T-helper 2 cell (primary cell): Measurements from ENCODE around the gene MYL7.
"Not testable (repeated sequence)": the region's sequence is repeated elsewhere in the genome, so short reads cannot be mapped to it uniquely, and the experiment has no call there.

Experiments
- DNase-seq, 5 experiments: peaks; one replicate each; pipeline versions ENCODE4 v3.0.0 to v3.0.0-alpha.2; 2012 to 2022
- total RNA-seq, 2 donors: gene quantifications; one replicate each; lab custom pipeline; 2026; lab: John Stamatoyannopoulos, UW

The MYL7 gene
- total RNA-seq, result 0 reads per million in 2 donors

- DNase-seq, result no peak
Measured at GRCh38 chr7:44141221-44141850, at the start of gene MYL7. TSS of gene MYL7 (minus strand) at chr7:44141332. CDS start at chr7:44141305, 27 bp downstream.

GRCh38 chr7:44189993-44190872, 49.1 kb upstream of the MYL7 start:
- DNase-seq, result no peak

GRCh38 chr7:44189286-44189992, 48.3 kb upstream of the MYL7 start, which contains the start of gene GCK:
TSS of gene GCK (minus strand) at chr7:44189439. CDS start at chr7:44188953, 486 bp downstream.
- DNase-seq, result no peak

- DNase-seq, result no peak
Measured at GRCh38 chr7:44188480-44189225, 47.5 kb upstream of the MYL7 start.

GRCh38 chr7:44187636-44188416, 46.7 kb upstream of the MYL7 start:
- DNase-seq, result no peak

GRCh38 chr7:44186736-44187135, 45.6 kb upstream of the MYL7 start:
- no peak for DNase-seq

- no peak for DNase-seq
Measured at GRCh38 chr7:44185729-44186128, 44.6 kb upstream of the MYL7 start.

- no peak for DNase-seq
Measured at GRCh38 chr7:44184873-44185446, 43.8 kb upstream of the MYL7 start.

- no peak for DNase-seq
Measured at GRCh38 chr7:44184206-44184872, 43.2 kb upstream of the MYL7 start.

- no peak for DNase-seq
Measured at GRCh38 chr7:44183386-44183785, 42.3 kb upstream of the MYL7 start.

- no peak for DNase-seq
Measured at GRCh38 chr7:44182827-44183226, 41.7 kb upstream of the MYL7 start.

GRCh38 chr7:44180631-44181030, 39.5 kb upstream of the MYL7 start:
- DNase-seq, result no peak

GRCh38 chr7:44177570-44178131, 36.5 kb upstream of the MYL7 start:
- DNase-seq, result no peak

GRCh38 chr7:44176486-44176885, 35.4 kb upstream of the MYL7 start:
- no peak for DNase-seq

GRCh38 chr7:44175730-44176129, 34.6 kb upstream of the MYL7 start:
- no peak for DNase-seq

- not testable (repeated sequence) for DNase-seq
Measured at GRCh38 chr7:44174694-44174948, 33.5 kb upstream of the MYL7 start.

- DNase-seq, result no peak
Measured at GRCh38 chr7:44173911-44174693, 33.0 kb upstream of the MYL7 start.

- DNase-seq, result no peak
Measured at GRCh38 chr7:44172803-44173424, 31.8 kb upstream of the MYL7 start.

- DNase-seq, result no peak
Measured at GRCh38 chr7:44172352-44172751, 31.2 kb upstream of the MYL7 start.
